SK-N-SH treated with all-trans-retinoic acid at 6 μM for 48 hours (cell line): Measurements from ENCODE around the gene PPP2R2C.

ENCODE experiments used
- ATAC-seq: fragments of 200-7000 bp; cut with Tn5 transposase; 3 replicates; pipeline ENCODE4 v1.9.1; 2020; ENCODE audit warnings: mild to moderate bottlenecking, moderate library complexity
- ARNTL ChIP-seq: fragments of 450-650 bp; formaldehyde crosslinking; IDR thresholded peaks from 2 replicates; pipeline ENCODE4 v1.5.0; 2020; ENCODE audit warnings: low read depth, mild to moderate bottlenecking, moderate library complexity, borderline replicate concordance
- BACH2 ChIP-seq: fragments of 250-450 bp; sonication (Bioruptor Pico); IDR thresholded peaks from 2 replicates; pipeline ENCODE4 v1.9.0; 2021; ENCODE audit warnings: mild to moderate bottlenecking, borderline replicate concordance
- CREB5 ChIP-seq: fragments of 250-450 bp; sonication (Bioruptor Pico); IDR thresholded peaks from 2 replicates; pipeline ENCODE4 v1.5.1; 2020; ENCODE audit warnings: low read depth, mild to moderate bottlenecking, moderate library complexity
- CSDC2 ChIP-seq: fragments of 250-450 bp; sonication (Bioruptor Pico); IDR thresholded peaks from 2 replicates; pipeline ENCODE4 v1.5.0; 2020; ENCODE audit warnings: mild to moderate bottlenecking, moderate library complexity
- GLIS3 ChIP-seq: fragments of 250-450 bp; sonication (Bioruptor Pico); IDR thresholded peaks from 2 replicates; pipeline ENCODE4 v1.5.0; 2020; ENCODE audit warnings: mild to moderate bottlenecking, moderate library complexity
- ISL1 ChIP-seq: fragments of 250-450 bp; sonication (Bioruptor Pico); IDR thresholded peaks from 2 replicates; pipeline ENCODE4 v2.1.2; 2022; ENCODE audit warnings: mild to moderate bottlenecking, moderate library complexity
- OSR1 ChIP-seq: fragments of 250-450 bp; sonication (Bioruptor Pico); IDR thresholded peaks from 2 replicates; pipeline ENCODE4 v1.8.0; 2022; ENCODE audit warnings: moderate library complexity, mild to moderate bottlenecking, inconsistent platforms
- PPARA ChIP-seq: fragments of 250-450 bp; sonication (Bioruptor Pico); IDR thresholded peaks from 2 replicates; pipeline ENCODE4 v1.5.0; 2020; ENCODE audit warnings: mild to moderate bottlenecking, borderline replicate concordance
- RARB ChIP-seq: fragments of 250-450 bp; sonication (Bioruptor Pico); IDR thresholded peaks from 2 replicates; pipeline ENCODE4 v1.8.0; 2021; ENCODE audit warnings: mild to moderate bottlenecking, moderate library complexity
- SNAI2 ChIP-seq: fragments of 250-450 bp; sonication (Bioruptor Pico); IDR thresholded peaks from 2 replicates; pipeline ENCODE4 v1.5.0; 2020; ENCODE audit warnings: mild to moderate bottlenecking, moderate library complexity
- TCF4 ChIP-seq: fragments of 250-450 bp; sonication (Bioruptor Pico); IDR thresholded peaks from 2 replicates; pipeline ENCODE4 v1.8.0; 2021; ENCODE audit warnings: mild to moderate bottlenecking, moderate library complexity, borderline replicate concordance
- TOX ChIP-seq: fragments of 250-450 bp; sonication (Bioruptor Pico); IDR thresholded peaks from 2 replicates; pipeline ENCODE4 v1.8.0; 2021; ENCODE audit warnings: mild to moderate bottlenecking, moderate library complexity, borderline replicate concordance
- TSHZ2 ChIP-seq: fragments of 250-450 bp; sonication (Bioruptor Pico); IDR thresholded peaks from 2 replicates; pipeline ENCODE4 v1.5.0; 2020; ENCODE audit warnings: mild to moderate bottlenecking, moderate library complexity
- ZFP3 ChIP-seq: fragments of 250-450 bp; sonication (Bioruptor Pico); IDR thresholded peaks from 2 replicates; pipeline ENCODE4 v1.5.0; 2020; ENCODE audit warnings: mild to moderate bottlenecking, moderate library complexity
- ZFP30 ChIP-seq: fragments of 450-650 bp; formaldehyde crosslinking; IDR thresholded peaks from 2 replicates; pipeline ENCODE4 v1.5.0; 2022; ENCODE audit warnings: mild to moderate bottlenecking, moderate library complexity
- ZNF565 ChIP-seq: fragments of 450-650 bp; formaldehyde crosslinking; conservative IDR thresholded peaks from 2 replicates; pipeline ENCODE4 v1.5.0; 2020; ENCODE audit warnings: low read depth, mild to moderate bottlenecking, moderate library complexity
- ZNF70 ChIP-seq: fragments of 450-650 bp; formaldehyde crosslinking; IDR thresholded peaks from 2 replicates; pipeline ENCODE4 v1.5.0; 2020; ENCODE audit warnings: mild to moderate bottlenecking, moderate library complexity
- ZNF8 ChIP-seq: fragments of 450-650 bp; formaldehyde crosslinking; IDR thresholded peaks from 2 replicates; pipeline ENCODE4 v1.5.0; 2020; ENCODE audit warnings: mild to moderate bottlenecking, moderate library complexity
- TF ChIP-seq, protein P1 (sequence below): fragments of 250-450 bp; sonication (Bioruptor Pico); IDR thresholded peaks from 2 replicates; pipeline ENCODE4 v1.8.0; 2020; ENCODE audit warnings: mild to moderate bottlenecking, moderate library complexity, borderline replicate concordance
- TF ChIP-seq, protein P2 (sequence below): fragments of 250-450 bp; sonication (Bioruptor Pico); IDR thresholded peaks from 2 replicates; pipeline ENCODE4 v1.8.0; 2021; ENCODE audit warnings: low read depth, mild to moderate bottlenecking, moderate library complexity, borderline replicate concordance

PPP2R2C gene

GRCh38 chr4:6288342-6288741 lies 184.1 kb downstream of the PPP2R2C start:
- ATAC-seq: no peak
- TF ChIP-seq TSHZ2 (CRISPR knock-in tag): no peak
- TF ChIP-seq OSR1 (CRISPR knock-in tag): no peak
- no peak for TF ChIP-seq PPARA
- no peak for TF ChIP-seq BACH2 (CRISPR knock-in tag)
- no peak for TF ChIP-seq SNAI2
- TF ChIP-seq TOX (CRISPR knock-in tag): no peak
- TF ChIP-seq TCF4 (CRISPR knock-in tag): no peak
- no peak for TF ChIP-seq CREB5 (CRISPR knock-in tag)
- TF ChIP-seq ZNF8 (CRISPR knock-in tag): no peak
- TF ChIP-seq ZNF70: no peak
- no peak for TF ChIP-seq ZFP30 (CRISPR knock-in tag)
- TF ChIP-seq, protein P1, sequence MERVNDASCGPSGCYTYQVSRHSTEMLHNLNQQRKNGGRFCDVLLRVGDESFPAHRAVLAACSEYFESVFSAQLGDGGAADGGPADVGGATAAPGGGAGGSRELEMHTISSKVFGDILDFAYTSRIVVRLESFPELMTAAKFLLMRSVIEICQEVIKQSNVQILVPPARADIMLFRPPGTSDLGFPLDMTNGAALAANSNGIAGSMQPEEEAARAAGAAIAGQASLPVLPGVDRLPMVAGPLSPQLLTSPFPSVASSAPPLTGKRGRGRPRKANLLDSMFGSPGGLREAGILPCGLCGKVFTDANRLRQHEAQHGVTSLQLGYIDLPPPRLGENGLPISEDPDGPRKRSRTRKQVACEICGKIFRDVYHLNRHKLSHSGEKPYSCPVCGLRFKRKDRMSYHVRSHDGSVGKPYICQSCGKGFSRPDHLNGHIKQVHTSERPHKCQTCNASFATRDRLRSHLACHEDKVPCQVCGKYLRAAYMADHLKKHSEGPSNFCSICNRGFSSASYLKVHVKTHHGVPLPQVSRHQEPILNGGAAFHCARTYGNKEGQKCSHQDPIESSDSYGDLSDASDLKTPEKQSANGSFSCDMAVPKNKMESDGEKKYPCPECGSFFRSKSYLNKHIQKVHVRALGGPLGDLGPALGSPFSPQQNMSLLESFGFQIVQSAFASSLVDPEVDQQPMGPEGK (CRISPR knock-in tag): no peak
- TF ChIP-seq CSDC2 (CRISPR knock-in tag): no peak
- no peak for TF ChIP-seq ZNF565 (CRISPR knock-in tag)
- TF ChIP-seq ARNTL (CRISPR knock-in tag): no peak

DNA sequence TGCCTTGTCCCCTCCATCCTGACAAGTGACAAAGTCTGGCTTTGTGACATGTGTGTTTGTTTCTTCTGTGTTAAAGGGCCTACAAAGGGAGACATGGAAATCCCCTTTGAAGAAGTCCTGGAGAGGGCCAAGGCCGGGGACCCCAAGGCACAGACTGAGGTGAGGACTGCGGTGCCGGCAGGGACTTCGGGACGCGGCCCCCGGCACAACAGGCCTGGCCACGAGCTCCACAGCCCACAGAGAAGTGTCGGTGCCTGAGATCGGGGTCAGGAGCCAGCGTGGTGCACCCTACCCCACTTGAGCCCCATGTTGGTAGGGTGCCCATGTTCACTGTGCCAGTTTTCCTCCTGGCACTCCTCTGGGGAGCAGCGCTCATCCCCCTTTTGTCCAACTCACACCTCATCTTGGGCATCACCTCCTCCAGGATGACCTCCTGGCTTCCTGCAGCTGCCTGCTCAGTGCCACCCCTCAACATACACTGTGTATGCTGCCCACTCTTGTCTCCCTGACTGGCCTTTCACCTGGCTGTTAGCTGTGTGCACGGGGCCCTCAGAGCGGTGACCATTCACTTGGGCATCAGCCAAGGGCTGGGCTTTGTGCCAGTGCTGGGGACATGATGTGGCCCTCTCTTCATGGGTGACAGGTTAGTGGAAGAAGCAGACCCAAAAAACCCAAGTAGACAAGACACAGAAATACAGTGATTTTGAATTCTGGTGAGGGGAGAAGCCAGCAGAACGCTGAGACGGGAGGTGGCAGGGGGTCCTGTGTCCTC lies 185.2 kb downstream of the PPP2R2C start:
- TF ChIP-seq, protein P2, sequence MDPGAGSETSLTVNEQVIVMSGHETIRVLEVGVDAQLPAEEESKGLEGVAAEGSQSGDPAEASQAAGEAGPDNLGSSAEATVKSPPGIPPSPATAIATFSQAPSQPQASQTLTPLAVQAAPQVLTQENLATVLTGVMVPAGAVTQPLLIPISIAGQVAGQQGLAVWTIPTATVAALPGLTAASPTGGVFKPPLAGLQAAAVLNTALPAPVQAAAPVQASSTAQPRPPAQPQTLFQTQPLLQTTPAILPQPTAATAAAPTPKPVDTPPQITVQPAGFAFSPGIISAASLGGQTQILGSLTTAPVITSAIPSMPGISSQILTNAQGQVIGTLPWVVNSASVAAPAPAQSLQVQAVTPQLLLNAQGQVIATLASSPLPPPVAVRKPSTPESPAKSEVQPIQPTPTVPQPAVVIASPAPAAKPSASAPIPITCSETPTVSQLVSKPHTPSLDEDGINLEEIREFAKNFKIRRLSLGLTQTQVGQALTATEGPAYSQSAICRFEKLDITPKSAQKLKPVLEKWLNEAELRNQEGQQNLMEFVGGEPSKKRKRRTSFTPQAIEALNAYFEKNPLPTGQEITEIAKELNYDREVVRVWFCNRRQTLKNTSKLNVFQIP (CRISPR knock-in tag): no peak
- TF ChIP-seq BACH2 (CRISPR knock-in tag) (no peak), ZNF8 (CRISPR knock-in tag) (no peak), ARNTL (CRISPR knock-in tag) (no peak), ZFP30 (CRISPR knock-in tag) (no peak), CSDC2 (CRISPR knock-in tag) (no peak)
- no peak for ATAC-seq

GRCh38 chr4:6283282-6283681 lies 189.1 kb downstream of the PPP2R2C start:
- TF ChIP-seq GLIS3 (CRISPR knock-in tag) (no peak), TOX (CRISPR knock-in tag) (no peak)
- TF ChIP-seq, all 23 proteins: peak for 0
- ATAC-seq: no peak

- no peak for ATAC-seq
- TF ChIP-seq RARB (CRISPR knock-in tag) (no peak), CREB5 (CRISPR knock-in tag) (no peak), ZFP3 (CRISPR knock-in tag) (no peak), ISL1 (no peak), TOX (CRISPR knock-in tag) (no peak), ZNF565 (CRISPR knock-in tag) (no peak), OSR1 (CRISPR knock-in tag) (no peak), ZNF8 (CRISPR knock-in tag) (no peak), TSHZ2 (CRISPR knock-in tag) (no peak), GLIS3 (CRISPR knock-in tag) (no peak), ZNF70 (no peak)
- TF ChIP-seq, protein P1 (CRISPR knock-in tag): no peak
Observed at GRCh38 chr4:6282314-6282771, 190.1 kb downstream of the PPP2R2C start.
